ENCODE results near the gene GPLD1. TPM values are rescaled to one million over a fixed set of nuclear protein-coding genes. Genes with fewer than 3 reads are reported as not detected.

GPLD1 gene
- total RNA-seq, 4 donors from 2014 or later = 24.4 to 69.6 (median 50.8) TPM

DNA sequence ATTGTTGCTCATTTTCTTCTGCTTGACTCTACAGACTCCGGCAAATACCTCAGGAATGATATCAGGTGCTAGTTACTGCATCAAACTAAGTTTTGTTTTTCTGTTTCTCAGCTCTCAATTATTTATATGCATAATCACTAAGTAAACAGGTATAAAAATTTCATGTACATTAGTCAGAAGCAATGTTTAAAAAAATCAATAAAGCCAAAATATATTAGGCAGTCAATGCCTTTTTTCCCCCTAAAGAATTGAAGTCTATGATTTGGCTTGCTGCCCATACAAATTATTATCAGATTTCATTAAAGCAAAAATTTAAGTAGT is 107.2 kb downstream of the GPLD1 start:
- intact Hi-C loops (cut with DNase I; ENCODE audit: low total_unique reads) = no loop called here
- 86 to 93% methylated on average over 1 of the region's 1 CpG for WGBS, 2 donors
- no peak for DNase-seq (ENCODE audit: low spot score in 2 of 2)
- no peak overlapping the region for H3K4me3 ChIP-seq (ENCODE audit: low read depth, poor library complexity, severe bottlenecking)
- TF ChIP-seq POLR2A (IDR thresholded peaks at IDR 0.05) = no peak
- TF ChIP-seq, protein P1, sequence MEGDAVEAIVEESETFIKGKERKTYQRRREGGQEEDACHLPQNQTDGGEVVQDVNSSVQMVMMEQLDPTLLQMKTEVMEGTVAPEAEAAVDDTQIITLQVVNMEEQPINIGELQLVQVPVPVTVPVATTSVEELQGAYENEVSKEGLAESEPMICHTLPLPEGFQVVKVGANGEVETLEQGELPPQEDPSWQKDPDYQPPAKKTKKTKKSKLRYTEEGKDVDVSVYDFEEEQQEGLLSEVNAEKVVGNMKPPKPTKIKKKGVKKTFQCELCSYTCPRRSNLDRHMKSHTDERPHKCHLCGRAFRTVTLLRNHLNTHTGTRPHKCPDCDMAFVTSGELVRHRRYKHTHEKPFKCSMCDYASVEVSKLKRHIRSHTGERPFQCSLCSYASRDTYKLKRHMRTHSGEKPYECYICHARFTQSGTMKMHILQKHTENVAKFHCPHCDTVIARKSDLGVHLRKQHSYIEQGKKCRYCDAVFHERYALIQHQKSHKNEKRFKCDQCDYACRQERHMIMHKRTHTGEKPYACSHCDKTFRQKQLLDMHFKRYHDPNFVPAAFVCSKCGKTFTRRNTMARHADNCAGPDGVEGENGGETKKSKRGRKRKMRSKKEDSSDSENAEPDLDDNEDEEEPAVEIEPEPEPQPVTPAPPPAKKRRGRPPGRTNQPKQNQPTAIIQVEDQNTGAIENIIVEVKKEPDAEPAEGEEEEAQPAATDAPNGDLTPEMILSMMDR (IDR thresholded peaks at IDR 0.05) = no peak

DNA sequence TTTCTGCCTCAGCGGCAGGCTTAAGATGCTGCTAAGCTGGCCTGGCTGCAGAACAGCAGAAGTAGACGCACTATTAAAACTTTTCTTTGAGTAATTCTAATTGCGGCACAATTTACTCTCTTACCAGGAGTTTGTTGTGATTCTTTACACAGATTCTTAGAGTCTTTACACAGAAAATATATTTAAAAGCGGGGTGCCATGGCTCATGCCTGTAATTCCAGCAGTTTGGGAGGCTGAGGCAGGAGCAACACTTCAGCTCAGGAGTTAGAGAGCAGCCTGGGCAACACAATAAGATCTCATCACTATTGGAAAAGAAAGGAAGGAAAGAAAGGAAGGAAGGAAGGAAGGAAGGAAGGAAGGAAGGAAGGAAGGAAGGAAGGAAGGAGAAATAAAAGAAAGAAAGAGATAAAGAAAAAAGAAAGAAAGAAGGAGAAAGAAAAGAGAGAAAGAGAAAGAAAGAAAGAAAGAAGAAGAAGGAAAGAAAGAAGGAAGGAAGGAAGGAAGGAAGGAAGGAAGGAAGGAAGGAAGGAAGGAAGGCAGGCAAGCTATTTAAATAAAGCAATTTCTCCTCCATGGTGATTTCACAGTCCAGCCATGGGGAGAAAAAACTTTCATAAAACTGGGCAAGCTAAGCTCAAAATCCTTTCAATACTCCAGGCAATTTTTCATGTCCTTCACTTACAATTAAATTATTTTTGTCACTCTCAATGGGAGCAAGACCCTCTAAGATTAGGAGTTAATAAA is 107.7 kb downstream of the GPLD1 start:
- no peak for TF ChIP-seq POLR2A (IDR thresholded peaks at IDR 0.05)
- TF ChIP-seq, protein P1 (IDR thresholded peaks at IDR 0.05) = no peak
- WGBS, 2 donors = 93 to 95% methylated on average over 4 of the region's 4 CpGs
- H3K4me3 ChIP-seq (ENCODE audit: low read depth, poor library complexity, severe bottlenecking) = no peak overlapping the region
- intact Hi-C loops (cut with DNase I; ENCODE audit: low total_unique reads) = no loop called here
- DNase-seq (ENCODE audit: low spot score in 2 of 2) = no peak

DNA sequence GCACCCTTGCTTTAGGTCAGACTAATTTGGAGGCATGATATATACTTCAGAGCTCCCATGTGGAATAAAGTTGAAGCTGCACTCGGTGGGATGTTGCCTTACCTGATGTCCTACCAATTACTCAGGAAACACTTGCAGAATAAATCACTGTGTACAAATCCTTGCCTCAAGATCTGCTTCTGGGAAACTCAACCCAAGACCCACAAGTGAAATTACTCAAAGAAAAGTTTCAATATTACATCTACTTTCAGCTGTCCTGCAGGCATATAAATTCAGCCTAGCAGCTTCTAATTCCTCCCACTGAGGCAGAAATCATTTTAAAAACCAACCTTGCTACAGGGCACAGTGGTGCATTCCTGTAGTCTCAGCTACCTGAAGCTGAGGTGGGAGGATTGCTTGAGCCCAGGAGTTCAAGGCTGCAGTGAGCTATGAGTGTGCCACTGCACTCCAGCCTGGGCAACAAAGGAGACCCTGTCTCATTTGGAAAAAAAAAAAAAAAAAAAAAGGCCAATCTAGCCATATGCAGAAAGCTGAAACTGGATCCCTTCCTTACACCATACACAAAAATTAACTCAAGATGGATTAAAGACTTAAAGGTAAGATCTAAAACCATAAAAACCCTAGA is 110.8 kb downstream of the GPLD1 start:
- intact Hi-C loops (cut with DNase I; ENCODE audit: low total_unique reads) = no loop called here
- DNase-seq (ENCODE audit: low spot score in 2 of 2) = no peak
- WGBS, 2 donors = 65 to 77% methylated on average over 1 of the region's 1 CpG
- TF ChIP-seq, protein P1 (IDR thresholded peaks at IDR 0.05) = no peak
- no peak for TF ChIP-seq POLR2A (IDR thresholded peaks at IDR 0.05)
- no peak overlapping the region for H3K4me3 ChIP-seq (ENCODE audit: low read depth, poor library complexity, severe bottlenecking)

Other genes with a start within 250 kb of the GPLD1 start
- gene DCDC2, start 131.5 kb downstream of the GPLD1 start, total RNA-seq = under 1 TPM in 2 of 4 donors, not detected in 2; 0.10 to 0.20 TPM
- 10 to 100 TPM; 16.0 to 25.4 (median 20.6) TPM for gene MRS2, start 86.6 kb downstream of the GPLD1 start, total RNA-seq
- 10 to 100 TPM; 10.9 to 16.5 (median 14.3) TPM for gene ALDH5A1, start 5.4 kb upstream of the GPLD1 start, total RNA-seq
- gene KIAA0319, start 156.6 kb upstream of the GPLD1 start, total RNA-seq = 1 to 10 TPM in 1 of 4 donors, under 1 TPM in 3; 0.38 to 1.1 (median 0.54) TPM
- gene TDP2, start 177.3 kb upstream of the GPLD1 start, total RNA-seq = 10 to 100 TPM; 25.3 to 36.6 (median 26.6) TPM
- gene ACOT13, start 177.5 kb upstream of the GPLD1 start, total RNA-seq = 10 to 100 TPM in 2 of 4 donors, 1 to 10 TPM in 2; 4.6 to 22.6 (median 10.6) TPM
- 10 to 100 TPM; 50.9 to 63.3 (median 52.8) TPM for gene C6orf62, start 229.6 kb upstream of the GPLD1 start, total RNA-seq